ACHN (cell line): ENCODE data around the gene DPYD.

Experiments used
- DNase-seq: peaks from one replicate; pipeline ENCODE4 v3.0.0-alpha.2; 2015
- in situ Hi-C: cut with HindIII; loops from 2 replicates; pipeline ENCODE4 v1.10.0; 2017; ENCODE audit warnings: low sequenced_read_pairs, low pct_ligation_motif_present, low pct_unique_long_range_greater_than_20kb

Gene DPYD

DNA sequence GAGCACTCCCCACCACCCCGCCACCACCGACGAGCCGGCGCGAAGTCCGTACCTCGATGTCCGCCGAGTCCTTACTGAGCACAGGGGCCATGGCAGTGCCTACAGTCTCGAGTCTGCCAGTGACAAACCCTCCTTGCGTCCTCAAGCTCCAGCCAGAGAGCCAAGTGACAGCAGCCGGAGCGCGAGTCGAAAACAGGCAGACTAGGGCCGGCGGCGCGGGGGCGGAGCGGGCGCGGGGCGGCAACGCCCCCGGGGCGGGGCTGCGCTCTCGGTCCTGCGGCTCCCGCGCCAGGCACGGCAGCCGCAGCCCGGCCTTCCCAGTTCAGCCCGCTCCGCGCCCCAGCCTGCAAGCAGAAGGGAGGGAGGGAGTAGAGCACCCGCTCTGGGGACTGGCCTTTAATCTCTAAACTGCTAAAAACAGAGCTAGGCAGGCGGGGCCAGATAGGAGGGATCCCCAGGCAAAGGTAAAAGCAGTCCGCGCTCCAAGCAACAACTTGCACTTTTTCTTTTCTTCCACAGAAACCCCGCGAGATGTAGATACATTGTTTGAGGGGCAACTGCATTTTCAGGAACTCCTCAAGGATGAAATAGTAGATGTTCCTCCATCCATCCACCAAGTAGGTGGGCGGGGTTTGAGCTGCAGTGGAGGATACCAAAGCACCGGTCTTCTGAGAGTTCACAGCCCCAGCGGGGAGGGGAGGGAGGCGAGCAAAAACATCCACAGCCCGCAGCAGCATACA lies at the start of gene DPYD:
DPYD (minus strand) TSS at position 203 of the 740 bp plus-strand sequence; CDS start at position 91, 112 bp downstream.
- peak; percentile 87 for DNase-seq
- in situ Hi-C loops, result no loop called here

- no peak for DNase-seq
- in situ Hi-C loops, result no loop called here
Observed at GRCh38 chr1:97960470-97960869, 39.6 kb upstream of the DPYD start.

DNA sequence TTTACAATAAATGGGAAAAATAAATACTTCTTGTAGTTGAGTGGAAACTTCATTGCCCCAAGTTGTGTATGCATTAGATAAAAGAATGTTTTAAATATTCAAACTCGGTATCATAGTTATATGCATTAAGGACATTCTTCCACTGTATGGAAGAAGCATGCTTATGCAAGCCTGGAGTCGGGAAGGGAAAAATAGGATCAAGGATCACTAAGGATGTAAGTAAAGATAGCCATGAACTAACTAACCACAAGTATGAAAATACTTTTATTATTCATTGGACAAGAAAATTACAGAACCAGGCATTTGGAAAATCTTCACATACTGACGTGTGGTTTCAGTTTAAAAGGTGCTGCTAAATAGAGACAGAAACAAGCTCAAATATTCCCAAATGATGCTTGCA lies 26.9 kb upstream of the DPYD start:
- in situ Hi-C loops, result no loop called here

DNA sequence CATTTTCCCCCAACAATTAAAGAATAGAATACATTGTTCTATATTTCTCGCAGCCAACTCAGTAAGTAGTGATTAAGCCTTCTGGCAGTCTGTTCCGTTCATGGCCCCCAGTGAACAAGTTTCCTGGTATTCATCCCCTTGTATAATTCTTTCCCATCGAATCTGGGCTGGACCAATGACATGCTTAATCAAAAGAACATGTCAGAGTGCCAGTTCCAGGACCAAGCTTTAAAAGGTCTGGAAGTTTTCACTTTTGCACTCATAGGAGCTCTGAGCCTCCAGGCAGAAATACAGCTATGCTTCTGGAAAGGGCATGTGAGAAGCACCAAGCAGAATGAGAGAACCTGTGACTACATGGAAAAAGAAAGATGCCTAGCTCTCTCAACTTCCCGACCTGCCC lies 22.5 kb upstream of the DPYD start:
- in situ Hi-C loops, result no loop called here
- no peak for DNase-seq

More for the DNA sequence above, 26.9 kb upstream of the DPYD start:
- DNase-seq, result no peak

GRCh38 chr1:97942161-97943123 lies 21.6 kb upstream of the DPYD start:
- in situ Hi-C loops, result no loop called here
- no peak for DNase-seq

DNA sequence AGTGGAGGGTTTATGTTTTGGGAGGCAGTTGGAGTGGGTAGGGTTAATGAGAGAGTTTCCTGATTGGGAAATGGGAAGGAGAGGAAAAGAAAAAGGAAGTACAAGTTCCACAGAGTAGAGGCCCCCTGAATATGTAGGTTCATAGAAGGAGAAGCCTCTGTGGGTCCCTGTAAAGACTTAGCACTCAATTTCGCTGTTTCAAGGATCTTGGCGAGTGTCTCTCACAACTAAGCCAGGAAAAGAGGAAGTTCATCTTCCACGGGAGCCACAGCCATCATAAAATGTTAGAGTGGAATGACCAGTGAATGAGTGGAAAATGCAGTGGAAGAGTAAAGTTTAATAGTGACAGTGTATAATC lies 17.4 kb upstream of the DPYD start:
- no peak for DNase-seq
- in situ Hi-C loops, result no loop called here

DNA sequence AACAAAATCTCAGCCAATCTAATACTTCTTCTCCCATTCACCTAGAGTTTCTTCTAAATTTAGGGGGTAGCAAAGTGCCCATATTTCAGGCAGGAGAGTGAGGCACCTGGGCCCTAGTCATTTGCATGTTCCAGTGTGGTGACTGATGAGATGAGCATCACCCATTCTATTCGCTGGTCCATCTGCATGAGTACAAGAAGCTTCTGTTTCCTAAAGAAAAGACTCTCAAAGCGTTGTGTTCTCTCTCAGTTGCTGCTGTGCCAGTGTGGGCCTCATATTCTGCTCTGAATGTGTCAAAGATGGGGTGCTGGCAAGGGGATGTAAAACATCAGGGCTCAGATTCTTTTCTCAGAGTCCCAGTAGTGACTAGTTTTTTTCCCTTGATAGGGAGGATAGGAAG lies 16.1 kb upstream of the DPYD start:
- no peak for DNase-seq
- in situ Hi-C loops, result no loop called here

- in situ Hi-C loops, result no loop called here
- DNase-seq, result no peak
Observed at GRCh38 chr1:97934491-97934890, 13.7 kb upstream of the DPYD start.

GRCh38 chr1:97929874-97930851 lies 9.3 kb upstream of the DPYD start:
- DNase-seq, result peak; percentile 39
- in situ Hi-C loops, result no loop called here

DNA sequence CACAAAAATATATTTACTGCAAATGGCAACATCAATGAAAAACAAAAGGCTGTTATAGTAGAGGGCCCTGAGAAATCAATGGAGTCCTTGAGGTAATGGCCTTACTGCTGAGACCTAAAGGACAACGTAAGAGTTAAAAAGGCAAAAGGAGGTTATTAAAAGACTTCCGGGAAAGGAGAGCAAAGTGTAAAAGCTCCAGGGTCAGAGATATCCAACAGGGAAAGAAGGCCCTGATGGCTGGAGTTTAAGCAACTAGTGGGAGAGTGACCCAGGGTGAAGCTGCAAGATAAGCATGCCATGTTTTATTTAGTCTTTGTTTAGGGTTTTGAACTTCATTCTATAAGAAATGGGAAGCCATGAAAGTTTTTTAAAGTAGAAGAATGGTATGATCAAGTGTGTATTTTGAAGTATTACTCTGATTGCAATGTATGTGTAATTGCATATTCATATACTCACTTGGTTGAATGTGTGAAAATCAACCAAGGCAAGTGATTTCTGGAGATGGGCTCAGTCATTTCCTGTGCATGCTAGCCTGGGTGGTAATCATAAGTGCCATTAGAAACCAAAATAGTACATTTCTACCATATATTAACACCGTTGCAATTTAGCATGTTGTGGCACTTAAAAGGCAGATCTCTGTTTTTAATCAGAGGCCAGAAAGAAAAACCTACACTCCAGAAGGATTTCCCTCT lies 5.3 kb upstream of the DPYD start:
- in situ Hi-C loops, result no loop called here
- DNase-seq, result no peak

DNA sequence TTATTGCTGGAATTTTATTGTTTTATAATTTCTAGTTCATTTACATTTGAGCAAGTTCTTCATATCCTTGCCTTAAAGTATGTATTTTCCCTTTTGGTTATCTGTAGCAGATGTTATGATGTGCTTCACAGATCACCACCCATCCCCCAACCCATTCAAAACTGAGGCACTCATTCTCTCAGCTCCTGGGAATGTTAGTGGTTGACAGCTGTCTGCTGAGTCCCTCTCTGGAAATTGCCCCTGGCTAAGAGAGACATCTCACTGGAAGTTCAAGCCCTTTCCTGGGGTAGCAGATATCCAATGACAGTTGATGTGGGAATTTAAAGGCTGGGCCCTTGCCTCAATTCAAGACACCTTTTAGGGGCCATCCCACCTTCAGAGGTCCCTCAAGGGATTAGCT lies 4.3 kb upstream of the DPYD start:
- in situ Hi-C loops, result no loop called here

DNA sequence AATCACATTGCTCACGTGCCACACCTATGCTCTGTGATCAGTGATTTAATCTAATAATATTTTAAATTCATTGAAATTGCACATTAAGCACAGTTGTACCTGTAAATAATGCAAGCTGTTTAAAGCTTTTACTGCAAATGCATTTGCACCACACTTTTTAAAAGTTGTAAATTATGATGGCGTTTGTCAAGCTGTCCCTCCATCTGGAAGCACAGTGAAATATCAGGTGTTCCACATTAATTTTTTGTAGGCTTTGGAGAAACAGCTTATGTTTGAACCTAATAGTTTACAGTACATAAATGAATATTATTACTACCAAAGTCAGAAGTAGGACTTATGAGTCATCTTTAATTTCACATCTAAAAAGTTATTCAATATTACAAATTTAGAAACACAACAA lies 3.0 kb upstream of the DPYD start:
- in situ Hi-C loops, result no loop called here
- DNase-seq, result no peak

More for the DNA sequence above, 4.3 kb upstream of the DPYD start:
- DNase-seq, result no peak

GRCh38 chr1:97920276-97920831 lies 480 bp downstream of the DPYD start:
- DNase-seq, result peak; percentile 54
- in situ Hi-C loops, result no loop called here

GRCh38 chr1:97919585-97920261 lies 1.1 kb downstream of the DPYD start:
- in situ Hi-C loops, result no loop called here
- DNase-seq, result peak; percentile 48

GRCh38 chr1:97918961-97919360 lies 1.9 kb downstream of the DPYD start:
- DNase-seq, result peak; percentile 57
- in situ Hi-C loops, result no loop called here

- DNase-seq, result no peak
- in situ Hi-C loops, result no loop called here
Observed at GRCh38 chr1:97913506-97914139, 7.2 kb downstream of the DPYD start.
